Adrenal gland (tissue), 5 donors: ENCODE measurements around the gene SNX5.

Experiments
- POLR2A ChIP-seq, 2 donors: fragments of 450-650 bp; IDR thresholded peaks; one replicate each; pipeline ENCODE4 v1.6.1; 2017; ENCODE audit warnings: antibody characterized with exemption in 2 of 2, mild to moderate bottlenecking in 2 of 2, moderate library complexity in 1 of 2
- TF ChIP-seq, protein P1 (sequence below), 6 experiments: fragments of 450-650 bp in 4 of 6; fragments of 200-600 bp in 2 of 6; sonication (generic) in 1 of 6; IDR thresholded peaks; 1 replicate in 5 of 6; 2 replicates in 1 of 6; pipeline versions ENCODE4 v1.5.1 to v1.8.0; 2016 to 2021; ENCODE audit warnings: antibody characterized with exemption in 6 of 6, mild to moderate bottlenecking in 2 of 6, moderate library complexity in 1 of 6
- donor health status: DM: no; HTN: no; CAD: no.

DNA sequence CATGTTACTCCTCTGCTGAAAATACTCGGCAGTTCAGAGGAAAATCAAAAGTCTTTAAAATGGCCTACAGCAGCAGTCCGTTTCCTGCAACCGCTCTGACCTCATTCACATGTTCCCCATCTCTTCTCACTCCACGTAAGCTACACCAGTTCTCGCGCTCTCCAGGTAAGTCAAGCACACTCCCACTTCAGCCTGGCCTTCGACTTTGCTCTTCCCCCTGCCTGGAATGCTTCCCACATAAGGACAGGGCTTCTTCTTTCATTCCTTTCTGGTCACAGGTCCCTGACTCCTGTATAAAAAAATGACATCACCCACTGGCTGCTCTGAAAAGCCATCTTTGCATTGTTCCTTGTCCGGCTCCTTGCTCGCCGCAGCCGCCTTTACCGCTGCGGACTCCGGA, 42.9 kb upstream of the SNX5 start:
- TF ChIP-seq, protein P1, sequence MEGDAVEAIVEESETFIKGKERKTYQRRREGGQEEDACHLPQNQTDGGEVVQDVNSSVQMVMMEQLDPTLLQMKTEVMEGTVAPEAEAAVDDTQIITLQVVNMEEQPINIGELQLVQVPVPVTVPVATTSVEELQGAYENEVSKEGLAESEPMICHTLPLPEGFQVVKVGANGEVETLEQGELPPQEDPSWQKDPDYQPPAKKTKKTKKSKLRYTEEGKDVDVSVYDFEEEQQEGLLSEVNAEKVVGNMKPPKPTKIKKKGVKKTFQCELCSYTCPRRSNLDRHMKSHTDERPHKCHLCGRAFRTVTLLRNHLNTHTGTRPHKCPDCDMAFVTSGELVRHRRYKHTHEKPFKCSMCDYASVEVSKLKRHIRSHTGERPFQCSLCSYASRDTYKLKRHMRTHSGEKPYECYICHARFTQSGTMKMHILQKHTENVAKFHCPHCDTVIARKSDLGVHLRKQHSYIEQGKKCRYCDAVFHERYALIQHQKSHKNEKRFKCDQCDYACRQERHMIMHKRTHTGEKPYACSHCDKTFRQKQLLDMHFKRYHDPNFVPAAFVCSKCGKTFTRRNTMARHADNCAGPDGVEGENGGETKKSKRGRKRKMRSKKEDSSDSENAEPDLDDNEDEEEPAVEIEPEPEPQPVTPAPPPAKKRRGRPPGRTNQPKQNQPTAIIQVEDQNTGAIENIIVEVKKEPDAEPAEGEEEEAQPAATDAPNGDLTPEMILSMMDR (IDR thresholded peaks at IDR 0.05) = no peak
- TF ChIP-seq POLR2A (IDR thresholded peaks at IDR 0.05) = no peak
